Measurements from ENCODE around the gene ZNF12.

- TF ChIP-seq BRCA1 (IDR thresholded peaks at IDR 0.05; ENCODE audit: low read depth, low read length), result no peak
- no peak for TF ChIP-seq CTCF (IDR thresholded peaks at IDR 0.05 in 2 of 3, conservative IDR thresholded peaks at IDR 0.05 in 1 of 3; ENCODE audit: control insufficient read depth in 2 of 3, extremely low read depth in 1 of 3, insufficient read depth in 1 of 3, low read depth in 3 of 3, low read length in 3 of 3)
- no peak for TF ChIP-seq ZNF274 (IDR thresholded peaks at IDR 0.05; ENCODE audit: insufficient read depth, insufficient read length)
- no peak for TF ChIP-seq RCOR1 (conservative IDR thresholded peaks at IDR 0.05; ENCODE audit: low read depth, low read length)
- no peak for TF ChIP-seq JUND (IDR thresholded peaks at IDR 0.05; ENCODE audit: low read depth, low read length)
- TF ChIP-seq PBX3 (IDR thresholded peaks at IDR 0.05; ENCODE audit: insufficient replicate concordance, low read depth, low read length), result no peak
- TF ChIP-seq SUZ12 (IDR thresholded peaks at IDR 0.05; ENCODE audit: unreplicated experiment), result no peak
- no peak for TF ChIP-seq SIN3A (IDR thresholded peaks at IDR 0.05; ENCODE audit: low read depth, low read length)
- TF ChIP-seq ZBTB11 (CRISPR knock-in tag; IDR thresholded peaks at IDR 0.05), result no peak
- TF ChIP-seq EZH2 (IDR thresholded peaks at IDR 0.05; ENCODE audit: borderline replicate concordance, control insufficient read depth, low read depth, low read length), result no peak
- TF ChIP-seq ZNF207 (IDR thresholded peaks at IDR 0.05; ENCODE audit: borderline replicate concordance), result no peak
- TF ChIP-seq CREB1 (IDR thresholded peaks at IDR 0.05; ENCODE audit: low read depth), result no peak
These were observed 56.7 kb downstream of the ZNF12 start for GRCh38 chr7:6650086-6650485.

All from GM12878 (cell line).